GM19023 (cell line): ENCODE results near the gene HDGF.

Experiments used
- ATAC-seq: cut with Tn5 transposase; IDR thresholded peaks from one replicate; pipeline ENCODE4 v1.9.1; 2021; ENCODE audit warnings: mild to moderate bottlenecking, moderate library complexity; ENCODE audit not compliant: unreplicated experiment

The HDGF gene

GRCh38 chr1:156703336-156703735, 48.1 kb downstream of the HDGF start:
- no peak for ATAC-seq

DNA sequence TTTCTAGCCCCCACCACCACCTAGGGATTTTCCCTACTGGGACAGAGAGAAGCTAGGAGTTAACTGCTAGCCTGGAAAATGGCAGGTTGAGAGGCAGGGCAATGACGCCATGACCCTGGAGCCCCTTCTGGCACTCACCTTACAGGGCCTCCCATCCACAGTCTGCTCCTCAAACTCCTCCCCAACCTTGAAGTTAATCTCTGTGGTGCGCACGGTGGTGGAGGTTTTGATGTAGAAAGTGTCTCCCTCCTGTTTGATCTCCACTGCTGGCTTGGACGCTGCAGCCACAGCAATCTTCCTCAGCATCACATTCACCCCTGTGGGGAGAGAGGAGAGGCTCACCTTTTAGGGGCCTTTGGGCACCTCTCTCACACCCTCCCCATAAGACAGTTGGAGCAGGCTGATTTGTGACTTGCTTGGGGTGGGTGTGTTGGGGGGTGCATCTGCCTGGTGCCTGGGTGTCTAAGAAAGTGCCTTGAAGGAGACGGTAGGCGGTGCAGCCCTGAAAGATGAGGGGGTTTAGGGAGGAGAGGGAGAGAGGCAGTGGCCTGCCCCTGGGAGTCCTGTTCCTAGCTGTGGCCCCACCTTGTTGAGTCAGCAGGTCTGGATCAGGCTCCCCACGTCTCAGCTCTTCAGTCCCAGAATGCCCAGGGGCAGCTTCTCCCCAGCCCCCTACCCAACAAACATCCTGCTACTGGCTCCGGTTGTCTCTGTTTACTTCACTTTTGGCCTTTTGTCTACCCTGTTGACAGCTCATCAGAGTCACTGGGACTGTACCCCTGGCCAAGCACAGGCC, 50.5 kb downstream of the HDGF start:
- ATAC-seq = no peak

DNA sequence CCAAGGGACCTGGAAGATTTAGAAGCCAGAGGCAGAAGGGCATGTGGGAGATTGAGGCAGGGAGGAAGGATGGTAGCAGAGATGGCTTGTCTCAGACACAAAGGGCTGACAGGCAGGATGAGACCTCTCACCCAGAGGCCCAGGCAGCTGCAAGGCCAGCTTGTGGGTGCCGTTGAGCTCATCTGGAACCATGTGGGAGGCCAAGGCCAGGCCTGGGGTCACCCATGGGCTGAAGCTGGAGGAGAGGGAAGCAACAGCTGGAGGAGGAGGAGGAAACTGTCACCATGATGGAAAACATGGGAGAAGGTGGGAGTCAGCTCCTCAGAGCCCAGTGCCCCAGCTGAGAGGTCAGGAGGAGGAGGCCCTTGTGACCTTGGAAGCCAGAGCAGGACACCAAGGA, 52.5 kb downstream of the HDGF start:
- ATAC-seq = no peak

DNA sequence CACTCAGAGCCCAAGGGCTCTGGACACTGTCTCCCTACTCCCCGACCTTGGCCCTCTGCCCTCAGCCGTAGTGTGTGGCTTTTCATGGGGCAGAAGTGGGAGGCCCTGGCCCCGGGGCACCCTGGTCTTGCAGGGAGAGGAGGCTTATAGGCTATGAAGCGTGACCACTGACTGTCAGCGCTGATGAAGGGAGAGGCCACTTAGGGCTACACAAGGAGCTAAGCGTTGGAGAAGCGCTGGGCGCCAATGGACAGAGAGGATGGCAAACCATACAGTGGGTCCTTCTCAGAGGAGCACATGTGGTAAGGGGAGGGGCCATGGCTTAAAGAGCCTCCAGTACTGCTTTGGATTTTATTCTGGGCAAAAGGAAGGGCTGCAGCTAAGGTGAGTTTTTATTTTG, 54.0 kb downstream of the HDGF start:
- ATAC-seq = no peak

DNA sequence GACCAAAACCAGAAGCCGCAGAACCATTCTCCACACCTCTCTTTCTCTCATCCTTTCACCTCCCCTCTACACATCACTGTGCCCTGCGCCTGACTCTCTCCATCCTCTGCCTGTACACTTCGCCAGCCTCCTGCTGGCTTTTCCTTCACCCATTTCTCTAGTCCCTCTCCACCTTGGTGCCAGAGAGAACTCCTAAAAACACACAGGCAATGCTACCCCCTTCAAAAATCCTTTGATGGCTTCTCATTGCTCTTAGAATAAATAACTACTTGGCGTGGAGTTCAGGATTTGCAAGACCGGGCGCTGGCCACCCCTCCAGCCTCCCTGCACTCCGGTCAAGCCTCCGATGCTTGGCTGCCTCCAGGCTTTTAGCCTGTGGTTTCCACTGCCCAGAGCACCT, 54.7 kb downstream of the HDGF start:
- ATAC-seq = no peak

DNA sequence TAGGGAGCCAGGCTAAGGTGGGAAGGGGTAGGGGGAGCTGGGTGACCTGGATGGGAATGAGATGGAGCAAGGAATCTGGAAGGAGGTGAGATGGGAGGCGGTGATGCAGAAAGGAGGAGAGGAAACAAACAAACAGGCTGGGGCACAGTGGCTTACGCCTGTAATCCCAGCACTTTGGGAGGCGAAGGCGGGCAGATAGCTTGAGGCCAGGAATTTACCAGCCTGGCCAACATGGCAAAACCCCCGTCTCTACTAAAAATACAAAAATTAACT, 56.8 kb downstream of the HDGF start:
- ATAC-seq = no peak

GRCh38 chr1:156693848-156694689, 57.4 kb downstream of the HDGF start:
- ATAC-seq = no peak

- no peak for ATAC-seq
These were observed 58.3 kb downstream of the HDGF start for GRCh38 chr1:156692925-156693847.

GRCh38 chr1:156692441-156692924, 59.0 kb downstream of the HDGF start:
- ATAC-seq = no peak
